ENCODE measurements around the gene DMRTC2.

DNA sequence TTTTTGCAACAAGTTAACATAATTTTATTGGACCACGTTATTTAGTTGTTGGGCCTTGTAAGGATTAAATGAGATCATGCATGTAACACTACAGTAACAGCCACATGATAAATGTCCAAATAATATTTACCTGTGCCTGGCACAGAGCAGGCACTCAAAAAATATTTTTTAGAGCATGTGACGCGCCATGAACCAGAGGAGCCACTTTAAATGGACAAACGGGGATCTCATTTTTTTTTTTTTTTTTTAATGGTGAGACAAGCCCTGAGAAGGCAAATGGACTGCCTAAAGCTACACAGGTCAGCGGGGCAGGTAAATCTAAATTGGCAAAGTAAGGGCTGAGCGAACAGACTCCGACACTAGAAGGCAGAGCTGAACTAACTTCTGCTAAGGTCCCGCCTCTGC, 14.4 kb downstream of the DMRTC2 start:
- TF ChIP-seq, protein P1, sequence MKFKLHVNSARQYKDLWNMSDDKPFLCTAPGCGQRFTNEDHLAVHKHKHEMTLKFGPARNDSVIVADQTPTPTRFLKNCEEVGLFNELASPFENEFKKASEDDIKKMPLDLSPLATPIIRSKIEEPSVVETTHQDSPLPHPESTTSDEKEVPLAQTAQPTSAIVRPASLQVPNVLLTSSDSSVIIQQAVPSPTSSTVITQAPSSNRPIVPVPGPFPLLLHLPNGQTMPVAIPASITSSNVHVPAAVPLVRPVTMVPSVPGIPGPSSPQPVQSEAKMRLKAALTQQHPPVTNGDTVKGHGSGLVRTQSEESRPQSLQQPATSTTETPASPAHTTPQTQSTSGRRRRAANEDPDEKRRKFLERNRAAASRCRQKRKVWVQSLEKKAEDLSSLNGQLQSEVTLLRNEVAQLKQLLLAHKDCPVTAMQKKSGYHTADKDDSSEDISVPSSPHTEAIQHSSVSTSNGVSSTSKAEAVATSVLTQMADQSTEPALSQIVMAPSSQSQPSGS (tag by site-specific recombination; IDR thresholded peaks at IDR 0.05; ENCODE audit: low read depth) = no peak
- TF ChIP-seq, protein P2, sequence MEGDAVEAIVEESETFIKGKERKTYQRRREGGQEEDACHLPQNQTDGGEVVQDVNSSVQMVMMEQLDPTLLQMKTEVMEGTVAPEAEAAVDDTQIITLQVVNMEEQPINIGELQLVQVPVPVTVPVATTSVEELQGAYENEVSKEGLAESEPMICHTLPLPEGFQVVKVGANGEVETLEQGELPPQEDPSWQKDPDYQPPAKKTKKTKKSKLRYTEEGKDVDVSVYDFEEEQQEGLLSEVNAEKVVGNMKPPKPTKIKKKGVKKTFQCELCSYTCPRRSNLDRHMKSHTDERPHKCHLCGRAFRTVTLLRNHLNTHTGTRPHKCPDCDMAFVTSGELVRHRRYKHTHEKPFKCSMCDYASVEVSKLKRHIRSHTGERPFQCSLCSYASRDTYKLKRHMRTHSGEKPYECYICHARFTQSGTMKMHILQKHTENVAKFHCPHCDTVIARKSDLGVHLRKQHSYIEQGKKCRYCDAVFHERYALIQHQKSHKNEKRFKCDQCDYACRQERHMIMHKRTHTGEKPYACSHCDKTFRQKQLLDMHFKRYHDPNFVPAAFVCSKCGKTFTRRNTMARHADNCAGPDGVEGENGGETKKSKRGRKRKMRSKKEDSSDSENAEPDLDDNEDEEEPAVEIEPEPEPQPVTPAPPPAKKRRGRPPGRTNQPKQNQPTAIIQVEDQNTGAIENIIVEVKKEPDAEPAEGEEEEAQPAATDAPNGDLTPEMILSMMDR (tag by site-specific recombination; IDR thresholded peaks at IDR 0.05) = no peak
- TF ChIP-seq ZNF623 (tag by site-specific recombination; IDR thresholded peaks at IDR 0.05) (no peak), GLI2 (tag by site-specific recombination; IDR thresholded peaks at IDR 0.05; ENCODE audit: borderline replicate concordance, low read depth) (no peak)
- TF ChIP-seq, protein P3, sequence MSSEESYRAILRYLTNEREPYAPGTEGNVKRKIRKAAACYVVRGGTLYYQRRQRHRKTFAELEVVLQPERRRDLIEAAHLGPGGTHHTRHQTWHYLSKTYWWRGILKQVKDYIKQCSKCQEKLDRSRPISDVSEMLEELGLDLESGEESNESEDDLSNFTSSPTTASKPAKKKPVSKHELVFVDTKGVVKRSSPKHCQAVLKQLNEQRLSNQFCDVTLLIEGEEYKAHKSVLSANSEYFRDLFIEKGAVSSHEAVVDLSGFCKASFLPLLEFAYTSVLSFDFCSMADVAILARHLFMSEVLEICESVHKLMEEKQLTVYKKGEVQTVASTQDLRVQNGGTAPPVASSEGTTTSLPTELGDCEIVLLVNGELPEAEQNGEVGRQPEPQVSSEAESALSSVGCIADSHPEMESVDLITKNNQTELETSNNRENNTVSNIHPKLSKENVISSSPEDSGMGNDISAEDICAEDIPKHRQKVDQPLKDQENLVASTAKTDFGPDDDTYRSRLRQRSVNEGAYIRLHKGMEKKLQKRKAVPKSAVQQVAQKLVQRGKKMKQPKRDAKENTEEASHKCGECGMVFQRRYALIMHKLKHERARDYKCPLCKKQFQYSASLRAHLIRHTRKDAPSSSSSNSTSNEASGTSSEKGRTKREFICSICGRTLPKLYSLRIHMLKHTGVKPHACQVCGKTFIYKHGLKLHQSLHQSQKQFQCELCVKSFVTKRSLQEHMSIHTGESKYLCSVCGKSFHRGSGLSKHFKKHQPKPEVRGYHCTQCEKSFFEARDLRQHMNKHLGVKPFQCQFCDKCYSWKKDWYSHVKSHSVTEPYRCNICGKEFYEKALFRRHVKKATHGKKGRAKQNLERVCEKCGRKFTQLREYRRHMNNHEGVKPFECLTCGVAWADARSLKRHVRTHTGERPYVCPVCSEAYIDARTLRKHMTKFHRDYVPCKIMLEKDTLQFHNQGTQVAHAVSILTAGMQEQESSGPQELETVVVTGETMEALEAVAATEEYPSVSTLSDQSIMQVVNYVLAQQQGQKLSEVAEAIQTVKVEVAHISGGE (tag by site-specific recombination; conservative IDR thresholded peaks at IDR 0.05; ENCODE audit: low read depth) = no peak
- TF ChIP-seq, protein P4, sequence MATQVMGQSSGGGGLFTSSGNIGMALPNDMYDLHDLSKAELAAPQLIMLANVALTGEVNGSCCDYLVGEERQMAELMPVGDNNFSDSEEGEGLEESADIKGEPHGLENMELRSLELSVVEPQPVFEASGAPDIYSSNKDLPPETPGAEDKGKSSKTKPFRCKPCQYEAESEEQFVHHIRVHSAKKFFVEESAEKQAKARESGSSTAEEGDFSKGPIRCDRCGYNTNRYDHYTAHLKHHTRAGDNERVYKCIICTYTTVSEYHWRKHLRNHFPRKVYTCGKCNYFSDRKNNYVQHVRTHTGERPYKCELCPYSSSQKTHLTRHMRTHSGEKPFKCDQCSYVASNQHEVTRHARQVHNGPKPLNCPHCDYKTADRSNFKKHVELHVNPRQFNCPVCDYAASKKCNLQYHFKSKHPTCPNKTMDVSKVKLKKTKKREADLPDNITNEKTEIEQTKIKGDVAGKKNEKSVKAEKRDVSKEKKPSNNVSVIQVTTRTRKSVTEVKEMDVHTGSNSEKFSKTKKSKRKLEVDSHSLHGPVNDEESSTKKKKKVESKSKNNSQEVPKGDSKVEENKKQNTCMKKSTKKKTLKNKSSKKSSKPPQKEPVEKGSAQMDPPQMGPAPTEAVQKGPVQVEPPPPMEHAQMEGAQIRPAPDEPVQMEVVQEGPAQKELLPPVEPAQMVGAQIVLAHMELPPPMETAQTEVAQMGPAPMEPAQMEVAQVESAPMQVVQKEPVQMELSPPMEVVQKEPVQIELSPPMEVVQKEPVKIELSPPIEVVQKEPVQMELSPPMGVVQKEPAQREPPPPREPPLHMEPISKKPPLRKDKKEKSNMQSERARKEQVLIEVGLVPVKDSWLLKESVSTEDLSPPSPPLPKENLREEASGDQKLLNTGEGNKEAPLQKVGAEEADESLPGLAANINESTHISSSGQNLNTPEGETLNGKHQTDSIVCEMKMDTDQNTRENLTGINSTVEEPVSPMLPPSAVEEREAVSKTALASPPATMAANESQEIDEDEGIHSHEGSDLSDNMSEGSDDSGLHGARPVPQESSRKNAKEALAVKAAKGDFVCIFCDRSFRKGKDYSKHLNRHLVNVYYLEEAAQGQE (tag by site-specific recombination; IDR thresholded peaks at IDR 0.05) = no peak
